ENCODE results near the gene HEPACAM2. TPM values are rescaled to one million over a fixed set of nuclear protein-coding genes. Genes with fewer than 3 reads are reported as not detected.
A peak's percentile ranks its signal among the peaks of the same experiment; 100 is the strongest.

Gene HEPACAM2
- total RNA-seq, 1 experiment from 2014 or later, result not detected

DNA sequence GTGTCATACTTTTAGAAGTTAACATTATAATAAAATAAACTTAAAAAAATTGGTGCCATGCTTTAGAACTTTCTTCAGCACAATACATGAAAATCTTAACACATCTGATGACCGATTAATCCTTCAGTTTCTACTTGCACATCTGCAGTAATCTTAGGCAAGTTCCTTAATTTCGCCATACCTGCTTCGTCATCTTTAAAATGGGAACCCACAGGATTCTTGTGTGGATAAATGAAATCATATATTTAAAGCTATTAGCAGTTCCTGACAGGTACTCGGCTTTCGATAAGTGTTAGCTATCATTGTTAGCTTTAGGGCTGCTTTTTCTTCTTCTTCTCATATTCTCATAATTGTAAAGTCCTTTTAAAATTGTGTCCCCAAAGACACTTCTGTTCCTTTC lies 5.0 kb upstream of the HEPACAM2 start:
- H3K4me3 Mint-ChIP-seq, result peak overlapping the region; percentile 97 to 99
- Histone ChIP-seq H3K9me3 (ENCODE audit: control insufficient read depth, low read depth, low read length) (no peaks in the 10 kb centered on the region), H2BK15ac (ENCODE audit: low read depth, low read length) (no peak overlapping the region), H3K4me2 (ENCODE audit: insufficient read depth, insufficient read length, low read length) (peak overlapping the region; percentile 62), H3K14ac (ENCODE audit: insufficient read depth, low read length) (no peak overlapping the region), H3K79me2 (ENCODE audit: insufficient read depth, low read length) (no peaks in the 10 kb centered on the region), H4K20me1 (ENCODE audit: control insufficient read depth, insufficient read depth, insufficient read length) (no peaks in the 10 kb centered on the region), H3K79me1 (ENCODE audit: insufficient read depth, low read depth, low read length, poor library complexity, severe bottlenecking) (no peaks in the 10 kb centered on the region), H4K8ac (replicated peaks; ENCODE audit: insufficient read length, low read depth, low read length) (no peak overlapping the region), H2BK120ac (ENCODE audit: low read depth, low read length, poor library complexity, severe bottlenecking) (no peak overlapping the region), H2BK12ac (ENCODE audit: insufficient read length, low read depth, low read length) (no peak overlapping the region), H3K4ac (ENCODE audit: low read depth, low read length) (no peak overlapping the region), H3K23me2 (ENCODE audit: insufficient read length, low read depth, low read length, poor library complexity, severe bottlenecking) (peaks cover 3% of the 10 kb centered on the region), H3K23ac (ENCODE audit: insufficient read length, low read depth, low read length) (no peak overlapping the region), H3K27me3 (ENCODE audit: insufficient read depth, low read length) (no peaks in the 10 kb centered on the region), H3T11ph (ENCODE audit: low read length) (no peak overlapping the region), H3K56ac (ENCODE audit: insufficient read length, low read depth, low read length) (no peak overlapping the region), H2BK20ac (ENCODE audit: low read depth, low read length, poor library complexity, severe bottlenecking) (no peak overlapping the region), H3K27ac (ENCODE audit: insufficient read length, low read depth, low read length) (no peak overlapping the region), H3K4me1 (ENCODE audit: insufficient read depth, low read length) (no peaks in the 10 kb centered on the region), H2AK5ac (ENCODE audit: insufficient read length, low read length) (no peak overlapping the region), H2AFZ (ENCODE audit: low read length) (no peak overlapping the region), H4K5ac (ENCODE audit: insufficient read length, low read depth, low read length) (no peak overlapping the region), H3K18ac (ENCODE audit: insufficient read length, low read depth, low read length) (no peak overlapping the region), H4K91ac (ENCODE audit: insufficient read length, low read depth, low read length) (no peak overlapping the region), H3K9ac (ENCODE audit: extremely low read depth, insufficient read length, low read length) (no peak overlapping the region), H2BK5ac (ENCODE audit: insufficient read length, low read length) (no peak overlapping the region)
- TF ChIP-seq, protein P1, sequence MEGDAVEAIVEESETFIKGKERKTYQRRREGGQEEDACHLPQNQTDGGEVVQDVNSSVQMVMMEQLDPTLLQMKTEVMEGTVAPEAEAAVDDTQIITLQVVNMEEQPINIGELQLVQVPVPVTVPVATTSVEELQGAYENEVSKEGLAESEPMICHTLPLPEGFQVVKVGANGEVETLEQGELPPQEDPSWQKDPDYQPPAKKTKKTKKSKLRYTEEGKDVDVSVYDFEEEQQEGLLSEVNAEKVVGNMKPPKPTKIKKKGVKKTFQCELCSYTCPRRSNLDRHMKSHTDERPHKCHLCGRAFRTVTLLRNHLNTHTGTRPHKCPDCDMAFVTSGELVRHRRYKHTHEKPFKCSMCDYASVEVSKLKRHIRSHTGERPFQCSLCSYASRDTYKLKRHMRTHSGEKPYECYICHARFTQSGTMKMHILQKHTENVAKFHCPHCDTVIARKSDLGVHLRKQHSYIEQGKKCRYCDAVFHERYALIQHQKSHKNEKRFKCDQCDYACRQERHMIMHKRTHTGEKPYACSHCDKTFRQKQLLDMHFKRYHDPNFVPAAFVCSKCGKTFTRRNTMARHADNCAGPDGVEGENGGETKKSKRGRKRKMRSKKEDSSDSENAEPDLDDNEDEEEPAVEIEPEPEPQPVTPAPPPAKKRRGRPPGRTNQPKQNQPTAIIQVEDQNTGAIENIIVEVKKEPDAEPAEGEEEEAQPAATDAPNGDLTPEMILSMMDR (conservative IDR thresholded peaks at IDR 0.05), result no peak
- no peaks in the 10 kb centered on the region for H3K9me3 Mint-ChIP-seq
- no peaks in the 10 kb centered on the region for H3K36me3 Mint-ChIP-seq (ENCODE audit: insufficient read depth in 1 of 3, low read depth in 3 of 3)
- DNase-seq, result no peak
- H3K27ac Mint-ChIP-seq, result peak overlapping the region in 1 of 3 experiments; percentile 98; a peak in 1 of 7 replicates
- H3K27me3 Mint-ChIP-seq (ENCODE audit: low read depth), result no peaks in the 10 kb centered on the region; the same call in 1 of the 2 replicates
- H3K4me1 Mint-ChIP-seq, result peaks cover 4% of the 10 kb centered on the region in 2 experiments; a peak in 3 of 4 replicates
- no CpG with 5 or more reads among the region's 5 CpGs for WGBS (ENCODE audit: extremely low coverage, insufficient read length, low lambda C conversion rate)
